ENCODE results near the gene PRG2.

DNA sequence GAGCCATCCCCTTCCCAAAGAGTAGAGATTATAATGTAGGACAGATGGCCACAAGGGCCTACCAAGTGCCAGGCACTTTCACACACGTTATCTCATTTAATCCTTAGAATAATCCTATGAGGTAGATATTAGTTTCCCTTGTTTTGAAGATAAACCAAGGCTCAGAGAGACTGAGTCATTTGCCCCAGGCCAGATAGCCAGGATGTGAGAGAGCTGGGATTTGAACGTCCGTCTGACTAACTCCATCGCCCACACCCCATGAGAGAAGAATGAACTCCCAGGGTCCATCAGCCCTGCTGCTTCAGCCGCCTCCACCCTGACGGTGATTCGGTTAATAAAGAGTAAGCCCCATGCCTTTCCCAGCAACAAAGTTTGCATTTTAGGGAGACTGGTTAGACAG is 20.2 kb downstream of the PRG2 start:
- TF ChIP-seq, protein P1, sequence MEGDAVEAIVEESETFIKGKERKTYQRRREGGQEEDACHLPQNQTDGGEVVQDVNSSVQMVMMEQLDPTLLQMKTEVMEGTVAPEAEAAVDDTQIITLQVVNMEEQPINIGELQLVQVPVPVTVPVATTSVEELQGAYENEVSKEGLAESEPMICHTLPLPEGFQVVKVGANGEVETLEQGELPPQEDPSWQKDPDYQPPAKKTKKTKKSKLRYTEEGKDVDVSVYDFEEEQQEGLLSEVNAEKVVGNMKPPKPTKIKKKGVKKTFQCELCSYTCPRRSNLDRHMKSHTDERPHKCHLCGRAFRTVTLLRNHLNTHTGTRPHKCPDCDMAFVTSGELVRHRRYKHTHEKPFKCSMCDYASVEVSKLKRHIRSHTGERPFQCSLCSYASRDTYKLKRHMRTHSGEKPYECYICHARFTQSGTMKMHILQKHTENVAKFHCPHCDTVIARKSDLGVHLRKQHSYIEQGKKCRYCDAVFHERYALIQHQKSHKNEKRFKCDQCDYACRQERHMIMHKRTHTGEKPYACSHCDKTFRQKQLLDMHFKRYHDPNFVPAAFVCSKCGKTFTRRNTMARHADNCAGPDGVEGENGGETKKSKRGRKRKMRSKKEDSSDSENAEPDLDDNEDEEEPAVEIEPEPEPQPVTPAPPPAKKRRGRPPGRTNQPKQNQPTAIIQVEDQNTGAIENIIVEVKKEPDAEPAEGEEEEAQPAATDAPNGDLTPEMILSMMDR (IDR thresholded peaks at IDR 0.05), result no peak
- no peak for TF ChIP-seq EP300 (IDR thresholded peaks at IDR 0.05)
- no peak for TF ChIP-seq POLR2A (IDR thresholded peaks at IDR 0.05)

Measured in upper lobe of left lung (tissue), 4 donors.